Measurements from ENCODE around the gene ROR2. TPM values are rescaled to one million over a fixed set of nuclear protein-coding genes. Genes with fewer than 3 reads are reported as not detected.

The ROR2 gene
- total RNA-seq, 2 donors from 2014 or later: 37.2 to 43.9 TPM

DNA sequence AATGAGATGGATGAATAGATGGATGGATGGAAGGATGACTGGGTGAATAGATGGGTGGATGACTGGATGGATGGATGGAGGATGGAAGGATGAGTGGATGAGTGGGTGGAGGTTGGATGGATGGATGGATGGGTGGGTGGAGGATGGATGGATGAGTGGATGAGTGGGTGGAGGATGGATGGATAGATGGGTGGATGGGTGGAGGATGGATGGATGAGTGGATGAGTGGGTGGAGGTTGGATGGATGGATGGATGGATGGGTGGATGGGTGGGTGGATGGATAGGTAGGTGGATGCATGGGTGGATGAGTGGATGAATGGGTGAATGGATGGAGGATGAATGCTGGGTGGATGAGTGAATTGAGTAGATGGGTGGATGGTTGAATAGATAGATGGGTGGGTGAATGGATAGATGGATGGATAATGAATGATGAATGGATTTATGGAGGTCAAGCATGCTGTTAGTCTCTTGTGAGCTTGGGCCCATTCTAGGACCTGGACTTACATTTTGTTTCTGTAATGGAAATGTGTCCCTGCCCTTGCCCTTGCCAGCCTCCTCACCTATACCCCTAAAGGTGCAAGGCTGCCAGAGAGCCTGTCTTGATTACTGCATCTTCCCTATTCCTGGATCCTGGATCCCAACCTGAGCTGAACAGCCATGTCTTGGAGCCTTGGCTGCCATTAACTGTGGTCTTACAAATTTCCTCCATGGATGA, 366.7 kb downstream of the ROR2 start:
- Histone ChIP-seq H3K36me3 (no peaks in the 10 kb centered on the region), H3K4me3 (no peak overlapping the region), H3K27ac (no peak overlapping the region), H3K27me3 (replicated peaks; ENCODE audit: insufficient read depth) (peaks cover 3% of the 10 kb centered on the region), H3K9me3 (no peaks in the 10 kb centered on the region), H3K4me1 (replicated peaks) (no peaks in the 10 kb centered on the region)
- TF ChIP-seq, protein P1, sequence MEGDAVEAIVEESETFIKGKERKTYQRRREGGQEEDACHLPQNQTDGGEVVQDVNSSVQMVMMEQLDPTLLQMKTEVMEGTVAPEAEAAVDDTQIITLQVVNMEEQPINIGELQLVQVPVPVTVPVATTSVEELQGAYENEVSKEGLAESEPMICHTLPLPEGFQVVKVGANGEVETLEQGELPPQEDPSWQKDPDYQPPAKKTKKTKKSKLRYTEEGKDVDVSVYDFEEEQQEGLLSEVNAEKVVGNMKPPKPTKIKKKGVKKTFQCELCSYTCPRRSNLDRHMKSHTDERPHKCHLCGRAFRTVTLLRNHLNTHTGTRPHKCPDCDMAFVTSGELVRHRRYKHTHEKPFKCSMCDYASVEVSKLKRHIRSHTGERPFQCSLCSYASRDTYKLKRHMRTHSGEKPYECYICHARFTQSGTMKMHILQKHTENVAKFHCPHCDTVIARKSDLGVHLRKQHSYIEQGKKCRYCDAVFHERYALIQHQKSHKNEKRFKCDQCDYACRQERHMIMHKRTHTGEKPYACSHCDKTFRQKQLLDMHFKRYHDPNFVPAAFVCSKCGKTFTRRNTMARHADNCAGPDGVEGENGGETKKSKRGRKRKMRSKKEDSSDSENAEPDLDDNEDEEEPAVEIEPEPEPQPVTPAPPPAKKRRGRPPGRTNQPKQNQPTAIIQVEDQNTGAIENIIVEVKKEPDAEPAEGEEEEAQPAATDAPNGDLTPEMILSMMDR (IDR thresholded peaks at IDR 0.05): no peak
- TF ChIP-seq POLR2A (IDR thresholded peaks at IDR 0.05) (no peak), POLR2AphosphoS5 (IDR thresholded peaks at IDR 0.05) (no peak)
- no peak for DNase-seq (ENCODE audit: low spot score)
- intact Hi-C loops (cut with DNase I): no loop called here

DNA sequence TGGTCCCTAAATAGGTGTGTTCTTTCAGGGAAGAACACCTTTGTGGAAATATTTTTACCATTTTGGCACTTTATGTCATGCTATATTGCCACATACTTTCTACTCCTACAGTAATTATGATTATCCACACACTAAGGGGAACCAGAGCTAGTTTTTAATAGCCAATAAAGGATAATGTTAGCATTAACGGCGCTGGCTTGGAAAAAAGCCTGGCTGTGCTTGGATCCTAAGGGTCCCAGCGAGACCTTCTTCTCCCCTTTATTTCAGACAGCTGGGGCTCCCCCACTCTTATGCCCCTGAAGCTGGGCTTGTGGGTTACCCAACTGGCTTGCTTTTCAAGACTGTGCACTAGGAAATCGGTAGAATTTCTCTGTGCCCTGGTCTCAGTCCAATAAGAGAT, 367.8 kb downstream of the ROR2 start:
- H3K9me3 ChIP-seq: no peaks in the 10 kb centered on the region
- H3K4me3 ChIP-seq: no peak overlapping the region
- H3K36me3 ChIP-seq: no peaks in the 10 kb centered on the region
- intact Hi-C loops (cut with DNase I): no loop called here
- DNase-seq (ENCODE audit: low spot score): no peak
- no peaks in the 10 kb centered on the region for H3K4me1 ChIP-seq (replicated peaks)
- no peak overlapping the region for H3K27ac ChIP-seq
- no peak for TF ChIP-seq POLR2A (IDR thresholded peaks at IDR 0.05)
- TF ChIP-seq POLR2AphosphoS5 (IDR thresholded peaks at IDR 0.05): no peak
- TF ChIP-seq, protein P1 (IDR thresholded peaks at IDR 0.05): no peak
- 76% methylated on average over 4 of the region's 4 CpGs for WGBS
- H3K27me3 ChIP-seq (replicated peaks; ENCODE audit: insufficient read depth): peaks cover 3% of the 10 kb centered on the region

DNA sequence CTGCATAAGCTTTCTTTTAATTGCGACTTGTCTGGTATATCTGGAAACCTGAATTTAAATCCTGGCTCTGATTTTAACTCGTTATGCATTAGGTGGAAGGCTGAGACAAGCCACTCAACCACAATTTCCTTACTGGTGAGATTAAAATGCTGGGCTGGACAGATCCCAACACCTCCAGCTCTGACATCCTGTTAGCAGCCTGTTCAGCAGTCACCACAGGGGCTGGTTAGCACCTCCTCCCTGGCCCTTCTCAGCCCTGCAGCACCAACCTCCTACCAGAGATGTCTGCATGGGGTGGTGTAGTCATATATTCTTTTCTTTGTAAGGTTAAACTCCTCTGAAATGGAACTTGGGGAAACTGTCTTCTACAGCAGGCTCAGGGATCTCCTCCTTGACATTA, 369.9 kb downstream of the ROR2 start:
- 53% methylated on average over 2 of the region's 2 CpGs for WGBS
- Histone ChIP-seq H3K4me1 (replicated peaks) (no peaks in the 10 kb centered on the region), H3K9me3 (no peaks in the 10 kb centered on the region), H3K27ac (no peak overlapping the region), H3K27me3 (replicated peaks; ENCODE audit: insufficient read depth) (no peaks in the 10 kb centered on the region), H3K36me3 (no peaks in the 10 kb centered on the region), H3K4me3 (no peak overlapping the region)
- TF ChIP-seq, protein P1 (IDR thresholded peaks at IDR 0.05): no peak
- TF ChIP-seq POLR2A (IDR thresholded peaks at IDR 0.05): no peak
- TF ChIP-seq POLR2AphosphoS5 (IDR thresholded peaks at IDR 0.05): no peak
- no peak for DNase-seq (ENCODE audit: low spot score)
- intact Hi-C loops (cut with DNase I): no loop called here

DNA sequence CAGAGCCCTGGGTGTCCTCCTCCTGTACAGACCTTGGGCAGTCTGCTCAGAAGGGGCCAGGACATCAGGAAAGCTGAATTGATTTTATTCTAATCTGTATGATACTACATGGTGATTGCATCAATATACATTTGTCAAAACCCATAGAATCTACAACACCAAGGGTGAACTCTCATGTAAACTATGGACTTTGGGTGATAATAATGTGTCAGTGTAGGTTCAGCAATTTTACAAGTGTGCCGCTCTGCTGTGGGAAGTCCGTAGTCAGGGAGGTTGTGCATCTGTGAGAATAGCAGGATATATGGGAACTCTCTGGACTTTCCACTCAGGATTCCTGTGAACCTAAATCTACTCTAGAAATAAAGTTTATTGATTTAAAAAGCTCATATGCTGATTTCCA, 371.1 kb downstream of the ROR2 start:
- H3K27me3 ChIP-seq (replicated peaks; ENCODE audit: insufficient read depth): no peaks in the 10 kb centered on the region
- H3K4me1 ChIP-seq (replicated peaks): no peaks in the 10 kb centered on the region
- WGBS: 84% methylated on average over 2 of the region's 2 CpGs
- intact Hi-C loops (cut with DNase I): no loop called here
- H3K36me3 ChIP-seq: no peaks in the 10 kb centered on the region
- H3K9me3 ChIP-seq: no peaks in the 10 kb centered on the region
- no peak for TF ChIP-seq POLR2AphosphoS5 (IDR thresholded peaks at IDR 0.05)
- TF ChIP-seq POLR2A (IDR thresholded peaks at IDR 0.05): no peak
- TF ChIP-seq, protein P1 (IDR thresholded peaks at IDR 0.05): no peak
- H3K27ac ChIP-seq: no peak overlapping the region
- no peak overlapping the region for H3K4me3 ChIP-seq
- no peak for DNase-seq (ENCODE audit: low spot score)

DNA sequence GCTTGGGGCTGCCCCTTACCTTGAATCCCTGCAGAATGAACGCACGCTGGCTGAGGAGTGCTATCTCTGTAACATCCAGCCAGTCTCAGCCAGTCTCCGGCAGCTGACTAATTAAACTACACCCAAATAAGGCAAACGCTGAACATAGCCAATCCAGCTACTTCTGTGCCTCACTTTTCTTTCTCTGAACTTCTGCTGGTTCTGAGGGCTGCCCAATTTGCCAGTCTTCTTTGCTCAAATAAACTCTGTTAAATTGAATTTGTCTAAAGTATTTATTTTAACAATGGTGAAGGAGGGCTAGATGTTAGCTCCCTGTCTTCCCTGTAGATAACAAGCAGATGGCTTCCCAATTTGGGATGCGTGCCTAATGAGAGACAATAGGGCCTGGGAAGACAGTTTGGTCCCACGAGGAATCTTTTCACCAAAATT, 372.4 kb downstream of the ROR2 start:
- intact Hi-C loops (cut with DNase I): no loop called here
- Histone ChIP-seq H3K27me3 (replicated peaks; ENCODE audit: insufficient read depth) (no peaks in the 10 kb centered on the region), H3K9me3 (no peaks in the 10 kb centered on the region), H3K36me3 (no peaks in the 10 kb centered on the region), H3K4me3 (no peak overlapping the region), H3K27ac (no peak overlapping the region), H3K4me1 (replicated peaks) (no peaks in the 10 kb centered on the region)
- TF ChIP-seq POLR2A (IDR thresholded peaks at IDR 0.05) (no peak), POLR2AphosphoS5 (IDR thresholded peaks at IDR 0.05) (no peak)
- TF ChIP-seq, protein P1 (IDR thresholded peaks at IDR 0.05): no peak
- no peak for DNase-seq (ENCODE audit: low spot score)
- WGBS: 28% methylated on average over 6 of the region's 6 CpGs
